ENCODE data around the gene ARMC9. TPM values are rescaled to one million over a fixed set of nuclear protein-coding genes. Genes with fewer than 3 reads are reported as not detected.

ARMC9 gene
- total and polyA plus RNA-seq, 2 of the 13 experiments (the other 11 are each of a cell fraction or from before 2014, with no cell fraction given), result 9.1 to 12.8 TPM

- TF ChIP-seq MYPOP (CRISPR knock-in tag; IDR thresholded peaks at IDR 0.05) (no peak), ZFP1 (CRISPR knock-in tag; IDR thresholded peaks at IDR 0.05) (no peak), MLXIP (CRISPR knock-in tag; IDR thresholded peaks at IDR 0.05; ENCODE audit: borderline replicate concordance) (no peak), ZNF777 (CRISPR knock-in tag; IDR thresholded peaks at IDR 0.05) (no peak)
Measured at GRCh38 chr2:231207734-231208133, 9.3 kb downstream of the ARMC9 start (continued).

- Histone ChIP-seq H3K79me2 (ENCODE audit: insufficient read depth, low read length) (no peaks in the 10 kb centered on the region), H3K27me3 (ENCODE audit: control insufficient read depth in 1 of 2, insufficient read depth in 2 of 2, low read length in 2 of 2) (no peaks in the 10 kb centered on the region), H2AFZ (ENCODE audit: low read length) (no peak overlapping the region), H3K9me3 (ENCODE audit: low read length) (no peaks in the 10 kb centered on the region), H3K36me3 (replicated peaks in 1 of 2; ENCODE audit: control insufficient read depth in 1 of 2, insufficient read depth in 2 of 2, low read length in 2 of 2) (peaks cover 4 to 7% of the 10 kb centered on the region in 2 experiments; a peak in 4 of 5 replicates), H3K4me3 (replicated peaks in 1 of 3; ENCODE audit: insufficient read depth in 1 of 3, low read depth in 2 of 3, low read length in 3 of 3) (no peak overlapping the region), H3K4me1 (ENCODE audit: insufficient read depth, low read length) (peaks cover 26% of the 10 kb centered on the region), H3K27ac (ENCODE audit: extremely low read length, insufficient read depth, low read length) (no peak overlapping the region), H4K20me1 (ENCODE audit: insufficient read depth, low read length) (no peaks in the 10 kb centered on the region), H3K9ac (ENCODE audit: insufficient read depth, low read depth, low read length) (no peak overlapping the region), H3K4me2 (ENCODE audit: low read depth, low read length) (no peak overlapping the region)
- DNase-seq (ENCODE audit: low spot score), result no peak
- intact Hi-C loops (cut with micrococcal nuclease; ENCODE audit: unreplicated experiment), result no loop called here
- FAIRE-seq, result no peak
- 95% methylated on average over 3 of the region's 3 CpGs for WGBS (ENCODE audit: low lambda C conversion rate)
- BruUV-seq (replicated peaks), result no TSS peak
- no peak for ATAC-seq
- TF ChIP-seq ZKSCAN1 (IDR thresholded peaks at IDR 0.05; ENCODE audit: low read length) (no peak), SETDB1 (CRISPR knock-in tag; IDR thresholded peaks at IDR 0.05; ENCODE audit: borderline replicate concordance) (no peak), ZNF12 (CRISPR knock-in tag; IDR thresholded peaks at IDR 0.05) (no peak), ZNF883 (CRISPR knock-in tag; IDR thresholded peaks at IDR 0.05; ENCODE audit: not compliant biosample characterization) (no peak), FOXP4 (CRISPR knock-in tag; IDR thresholded peaks at IDR 0.05) (no peak), MZF1 (CRISPR knock-in tag; IDR thresholded peaks at IDR 0.05; ENCODE audit: borderline replicate concordance) (no peak), ZNF451 (CRISPR knock-in tag; IDR thresholded peaks at IDR 0.05) (no peak), ARNT2 (CRISPR knock-in tag; IDR thresholded peaks at IDR 0.05; ENCODE audit: low read depth) (no peak), SNAPC5 (CRISPR knock-in tag; IDR thresholded peaks at IDR 0.05; ENCODE audit: borderline replicate concordance) (no peak), FOXA3 (CRISPR knock-in tag; IDR thresholded peaks at IDR 0.05) (no peak)
- POLR2A ChIA-PET, result no interaction called here
- in situ Hi-C loops (cut with HindIII; ENCODE audit: extremely low pct_ligation_motif_present, low pct_unique_long_range_greater_than_20kb), result no loop called here
- CTCF ChIA-PET (ENCODE audit: low intra/inter-chr PET ratio, low total read pairs), result no interaction called here
Measured at GRCh38 chr2:231210782-231211181, 12.4 kb downstream of the ARMC9 start.

All from HepG2 (cell line).